A549 (cell line): ENCODE measurements around the gene PAN3. TPM values are rescaled to one million over a fixed set of nuclear protein-coding genes. Genes with fewer than 3 reads are reported as not detected.

Source experiments
- ATAC-seq, 2 experiments: fragments of 200-7000 bp in 1 of 2; fragments of >200 bp in 1 of 2; cut with Nextera tagmentation in 1 of 2; cut with Tn5 transposase in 1 of 2; 3 replicates each; pipeline versions ENCODE4 v1.8.0 to v1.9.1; 2018 to 2020; ENCODE audit warnings: mild to moderate bottlenecking in 1 of 2, moderate library complexity in 1 of 2
- CTCF ChIA-PET: fragments of 300-600 bp; sonication (Branson Sonifier 250); formaldehyde crosslinking; extraction: SDS; loops from one replicate; lab custom pipeline; 2021; ENCODE audit warnings: antibody characterized with exemption, inconsistent platforms; lab: Yijun Ruan, JAX
- POLR2A ChIA-PET: fragments of 350-600 bp; formaldehyde crosslinking; extraction: SDS; loops from one replicate; lab custom pipeline; 2021; ENCODE audit warnings: antibody characterized with exemption, inconsistent platforms; lab: Yijun Ruan, JAX
- DNase-seq, 2 experiments: peaks; one replicate each; pipeline versions ENCODE4 v3.0.0 to v3.0.0-alpha.2; 2011 to 2016; ENCODE audit warnings: low read depth in 1 of 2, low spot score in 1 of 2
- FAIRE-seq: peaks from 2 replicates; lab custom pipeline; 2011; peaks lifted over from hg19 to GRCh38; lab: Jason Lieb, UNC
- H3K27ac ChIP-seq, 2 experiments: fragments of >200 bp; sonication (Bioruptor Twin); formaldehyde crosslinking; 3 replicates each; pipeline ENCODE4 v1.5.1; 2016 to 2017
- H3K4me1 ChIP-seq: fragments of >200 bp; sonication (Bioruptor Twin); formaldehyde crosslinking; 3 replicates; pipeline ENCODE4 v1.6.1; 2016
- H3K4me2 ChIP-seq: fragments of >200 bp; sonication (Bioruptor Twin); formaldehyde crosslinking; 3 replicates; pipeline ENCODE4 v1.6.1; 2016
- H3K4me3 ChIP-seq: fragments of >200 bp; sonication (Bioruptor Twin); formaldehyde crosslinking; 3 replicates; pipeline ENCODE4 v1.5.1; 2016
- H3K9me3 ChIP-seq: fragments of >200 bp; sonication (Bioruptor Twin); formaldehyde crosslinking; 3 replicates; pipeline ENCODE4 v1.6.1; 2016
- BHLHE40 ChIP-seq: IDR thresholded peaks from 2 replicates; pipeline ENCODE4 v1.6.1; 2012; ENCODE audit warnings: low read depth, low read length, inconsistent platforms
- EHMT2 ChIP-seq: fragments of 200-600 bp; sonication (generic); IDR thresholded peaks from 2 replicates; pipeline ENCODE4 v1.6.1; 2016; ENCODE audit warnings: antibody characterized with exemption, low read depth, mild to moderate bottlenecking, moderate library complexity
- EP300 ChIP-seq, 2 experiments: fragments of >200 bp; sonication (Bioruptor Twin); formaldehyde crosslinking; IDR thresholded peaks; 2 replicates in 1 of 2; 3 replicates in 1 of 2; pipeline ENCODE4 v1.6.1; 2016 to 2017
- FOSL2 ChIP-seq, 2 experiments: fragments of 450-650 bp in 1 of 2; fragments of >200 bp in 1 of 2; sonication (Bioruptor Twin) in 1 of 2; formaldehyde crosslinking; IDR thresholded peaks; 2 replicates each; pipeline versions ENCODE4 v1.5.0 to v1.6.1; 2016 to 2020; ENCODE audit warnings: mild to moderate bottlenecking in 1 of 2, moderate library complexity in 1 of 2
- FOXS1 ChIP-seq: fragments of 250-450 bp; sonication (Bioruptor Pico); IDR thresholded peaks from 2 replicates; pipeline ENCODE4 v1.5.0; 2020; ENCODE audit warnings: mild to moderate bottlenecking, moderate library complexity
- GATA3 ChIP-seq: IDR thresholded peaks from 2 replicates; pipeline ENCODE4 v1.6.1; 2012; ENCODE audit warnings: borderline replicate concordance
- HDAC2 ChIP-seq: fragments of 200-600 bp; sonication (generic); IDR thresholded peaks from 2 replicates; pipeline ENCODE4 v1.6.1; 2016
- HES2 ChIP-seq: fragments of >200 bp; sonication (Bioruptor Twin); formaldehyde crosslinking; IDR thresholded peaks from 2 replicates; pipeline ENCODE4 v1.6.1; 2016
- HMGXB4 ChIP-seq: fragments of 250-450 bp; sonication (Bioruptor Pico); IDR thresholded peaks from 2 replicates; pipeline ENCODE4 v1.5.0; 2021; ENCODE audit warnings: mild to moderate bottlenecking, moderate library complexity, borderline replicate concordance
- HOXA7 ChIP-seq: fragments of 250-450 bp; sonication (Bioruptor Pico); IDR thresholded peaks from 2 replicates; pipeline ENCODE4 v1.5.0; 2020; ENCODE audit warnings: mild to moderate bottlenecking, moderate library complexity
- JUN ChIP-seq, 2 experiments: fragments of >200 bp; sonication (Bioruptor Twin); formaldehyde crosslinking; IDR thresholded peaks; 2 replicates in 1 of 2; 3 replicates in 1 of 2; pipeline ENCODE4 v1.6.1; 2016 to 2017
- KDM1A ChIP-seq: fragments of 200-600 bp; sonication (generic); IDR thresholded peaks from 2 replicates; pipeline ENCODE4 v1.6.1; 2016; ENCODE audit warnings: low read depth, mild to moderate bottlenecking
- MAFK ChIP-seq: fragments of 450-650 bp; IDR thresholded peaks from 2 replicates; pipeline ENCODE4 v1.6.1; 2014; ENCODE audit not compliant: partially characterized antibody
- MYC ChIP-seq: IDR thresholded peaks from 2 replicates; pipeline ENCODE4 v1.6.1; 2012; ENCODE audit warnings: mild to moderate bottlenecking, inconsistent platforms, low read length, improper control_type of control experiment, borderline replicate concordance
- RARB ChIP-seq: fragments of 250-450 bp; sonication (Bioruptor Pico); IDR thresholded peaks from 2 replicates; pipeline ENCODE4 v1.8.0; 2021; ENCODE audit warnings: mild to moderate bottlenecking, moderate library complexity
- REST ChIP-seq: fragments of 200-600 bp; sonication (generic); IDR thresholded peaks from 2 replicates; pipeline ENCODE4 v1.6.1; 2016; ENCODE audit warnings: antibody characterized with exemption, mild to moderate bottlenecking, moderate library complexity
- RFX5 ChIP-seq: fragments of 450-650 bp; IDR thresholded peaks from 2 replicates; pipeline ENCODE4 v1.7.1; 2014; ENCODE audit warnings: antibody characterized with exemption, mild to moderate bottlenecking, moderate library complexity
- SMC3 ChIP-seq: fragments of >200 bp; sonication (Bioruptor Twin); formaldehyde crosslinking; IDR thresholded peaks from 3 replicates; pipeline ENCODE4 v1.6.1; 2018; ENCODE audit warnings: inconsistent platforms
- SREBF2 ChIP-seq: fragments of 450-650 bp; IDR thresholded peaks from 2 replicates; pipeline ENCODE4 v1.6.1; 2014; ENCODE audit warnings: mild to moderate bottlenecking, moderate library complexity
- ZNF302 ChIP-seq: fragments of 250-450 bp; sonication (Bioruptor Pico); IDR thresholded peaks from 2 replicates; pipeline ENCODE4 v1.9.0; 2021; ENCODE audit warnings: inconsistent platforms, mild to moderate bottlenecking, moderate library complexity
- WGBS: methylation state at CpG from one replicate; pipeline ENCODE4 v1.1.6; 2017; ENCODE audit errors: missing lambda C conversion rate; 5-methylcytosine and 5-hydroxymethylcytosine counted together
- polyA plus RNA-seq, 4 experiments: library from polyadenylated mRNA; depleted of rRNA in 3 of 4; stranded (reverse); fragments of >200 nt; fragmentation: RNase III in 1 of 4; extraction: RNeasy Plus Mini Kit Qiagen cat#74134 plus additional on column Dnase treatment in 1 of 4; gene quantifications; 2 replicates in 3 of 4; 3 replicates in 1 of 4; pipeline ENCODE4 v1.2.3, GENCODE V29; 2011 to 2017
- TF ChIP-seq, protein P1 (sequence below): IDR thresholded peaks from 2 replicates; pipeline ENCODE4 v1.6.1; 2012; ENCODE audit warnings: low read depth, borderline replicate concordance
- TF ChIP-seq, protein P2 (sequence below): fragments of >200 bp; sonication (Bioruptor Twin); formaldehyde crosslinking; IDR thresholded peaks from 3 replicates; pipeline ENCODE4 v1.6.1; 2016
- TF ChIP-seq, protein P3 (sequence below): fragments of >200 bp; sonication (Bioruptor Twin); formaldehyde crosslinking; IDR thresholded peaks from 3 replicates; pipeline ENCODE4 v1.5.1; 2016

The PAN3 gene
- polyA plus RNA-seq, 2 of the 4 experiments (the other 2 are of a cell fraction), result 6.2 to 13.9 TPM

- no peaks in the 10 kb centered on the region for H3K9me3 ChIP-seq
- no peak for TF ChIP-seq FOXS1 (CRISPR knock-in tag)
- TF ChIP-seq SREBF2, result no peak
- no peak for TF ChIP-seq HDAC2
- no peak for TF ChIP-seq RFX5
- TF ChIP-seq, protein P1, sequence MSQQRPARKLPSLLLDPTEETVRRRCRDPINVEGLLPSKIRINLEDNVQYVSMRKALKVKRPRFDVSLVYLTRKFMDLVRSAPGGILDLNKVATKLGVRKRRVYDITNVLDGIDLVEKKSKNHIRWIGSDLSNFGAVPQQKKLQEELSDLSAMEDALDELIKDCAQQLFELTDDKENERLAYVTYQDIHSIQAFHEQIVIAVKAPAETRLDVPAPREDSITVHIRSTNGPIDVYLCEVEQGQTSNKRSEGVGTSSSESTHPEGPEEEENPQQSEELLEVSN, result no peak
- no peak for TF ChIP-seq SMC3
- TF ChIP-seq REST, result no peak
- TF ChIP-seq HOXA7 (CRISPR knock-in tag), result no peak
- TF ChIP-seq MAFK, result no peak
- TF ChIP-seq HMGXB4 (CRISPR knock-in tag), result no peak
- TF ChIP-seq EHMT2, result no peak
- no peak for TF ChIP-seq GATA3
- no peak for TF ChIP-seq ZNF302 (CRISPR knock-in tag)
- no peak for TF ChIP-seq EP300 (IDR thresholded peaks at IDR 0.05)
- no peak for TF ChIP-seq RARB (CRISPR knock-in tag)
- ChIA-PET POLR2A (no interaction called here), CTCF (interaction anchor here (1.1 kb wide), 1 partner anchor 19 kb away, joined by 3 read pairs; no protein-coding TSS in a partner anchor)
- no peak overlapping the region for H3K4me2 ChIP-seq
- no peak overlapping the region for H3K4me3 ChIP-seq
- ATAC-seq (no peak), FAIRE-seq (no peak), DNase-seq (no peak)
- H3K27ac ChIP-seq, result no peak overlapping the region
- no peaks in the 10 kb centered on the region for H3K4me1 ChIP-seq
These were observed 9.4 kb upstream of the PAN3 start for GRCh38 chr13:28128926-28129325.

- no peak for DNase-seq
- no peak for ATAC-seq
- Histone ChIP-seq H3K4me1 (no peaks in the 10 kb centered on the region), H3K4me2 (no peak overlapping the region), H3K27ac (no peak overlapping the region), H3K9me3 (no peaks in the 10 kb centered on the region), H3K4me3 (no peak overlapping the region)
- WGBS, result 41% methylated on average over 5 of the region's 5 CpGs
- POLR2A ChIA-PET, result no interaction called here
- CTCF ChIA-PET, result interaction anchor here (1.1 kb wide), 1 partner anchor 18 kb away, joined by 3 read pairs; no protein-coding TSS in a partner anchor
- FAIRE-seq, result no peak
- TF ChIP-seq FOSL2 (IDR thresholded peaks at IDR 0.05), result no peak
- no peak for TF ChIP-seq FOSL2 (CRISPR knock-in tag; IDR thresholded peaks at IDR 0.05)
- TF ChIP-seq GATA3, result no peak
- TF ChIP-seq JUN (IDR thresholded peaks at IDR 0.05), result no peak
- no peak for TF ChIP-seq KDM1A
- TF ChIP-seq EP300 (IDR thresholded peaks at IDR 0.05), result no peak
- TF ChIP-seq HES2, result no peak
- TF ChIP-seq MYC, result no peak
- TF ChIP-seq, protein P2, sequence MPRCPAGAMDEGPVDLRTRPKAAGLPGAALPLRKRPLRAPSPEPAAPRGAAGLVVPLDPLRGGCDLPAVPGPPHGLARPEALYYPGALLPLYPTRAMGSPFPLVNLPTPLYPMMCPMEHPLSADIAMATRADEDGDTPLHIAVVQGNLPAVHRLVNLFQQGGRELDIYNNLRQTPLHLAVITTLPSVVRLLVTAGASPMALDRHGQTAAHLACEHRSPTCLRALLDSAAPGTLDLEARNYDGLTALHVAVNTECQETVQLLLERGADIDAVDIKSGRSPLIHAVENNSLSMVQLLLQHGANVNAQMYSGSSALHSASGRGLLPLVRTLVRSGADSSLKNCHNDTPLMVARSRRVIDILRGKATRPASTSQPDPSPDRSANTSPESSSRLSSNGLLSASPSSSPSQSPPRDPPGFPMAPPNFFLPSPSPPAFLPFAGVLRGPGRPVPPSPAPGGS, result no peak
- no peak for TF ChIP-seq HMGXB4 (CRISPR knock-in tag)
- TF ChIP-seq, protein P3, sequence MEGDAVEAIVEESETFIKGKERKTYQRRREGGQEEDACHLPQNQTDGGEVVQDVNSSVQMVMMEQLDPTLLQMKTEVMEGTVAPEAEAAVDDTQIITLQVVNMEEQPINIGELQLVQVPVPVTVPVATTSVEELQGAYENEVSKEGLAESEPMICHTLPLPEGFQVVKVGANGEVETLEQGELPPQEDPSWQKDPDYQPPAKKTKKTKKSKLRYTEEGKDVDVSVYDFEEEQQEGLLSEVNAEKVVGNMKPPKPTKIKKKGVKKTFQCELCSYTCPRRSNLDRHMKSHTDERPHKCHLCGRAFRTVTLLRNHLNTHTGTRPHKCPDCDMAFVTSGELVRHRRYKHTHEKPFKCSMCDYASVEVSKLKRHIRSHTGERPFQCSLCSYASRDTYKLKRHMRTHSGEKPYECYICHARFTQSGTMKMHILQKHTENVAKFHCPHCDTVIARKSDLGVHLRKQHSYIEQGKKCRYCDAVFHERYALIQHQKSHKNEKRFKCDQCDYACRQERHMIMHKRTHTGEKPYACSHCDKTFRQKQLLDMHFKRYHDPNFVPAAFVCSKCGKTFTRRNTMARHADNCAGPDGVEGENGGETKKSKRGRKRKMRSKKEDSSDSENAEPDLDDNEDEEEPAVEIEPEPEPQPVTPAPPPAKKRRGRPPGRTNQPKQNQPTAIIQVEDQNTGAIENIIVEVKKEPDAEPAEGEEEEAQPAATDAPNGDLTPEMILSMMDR, result no peak
- no peak for TF ChIP-seq ZNF302 (CRISPR knock-in tag)
- no peak for TF ChIP-seq BHLHE40
These were observed 8.2 kb upstream of the PAN3 start for GRCh38 chr13:28129911-28130693.
